SK-N-SH (cell line): ENCODE results near the gene MTA3. TPM values are rescaled to one million over a fixed set of nuclear protein-coding genes. Genes with fewer than 3 reads are reported as not detected.
A peak's percentile ranks its signal among the peaks of the same experiment; 100 is the strongest.

ENCODE experiments used
- CTCF ChIA-PET: fragments of 300-600, 350-600 bp; formaldehyde crosslinking; extraction: SDS; loops from one replicate; lab custom pipeline; 2021; lab: Yijun Ruan, JAX
- POLR2A ChIA-PET: fragments of 350-600 bp; sonication (Branson Sonifier 250); formaldehyde crosslinking; extraction: SDS; loops from one replicate; lab custom pipeline; 2020; ENCODE audit warnings: antibody characterized with exemption, inconsistent platforms; lab: Yijun Ruan, JAX
- DNase-seq: peaks from one replicate; pipeline ENCODE4 v3.0.0; 2012
- H2AFZ ChIP-seq: fragments of 200-600 bp; sonication (generic); 2 replicates; pipeline ENCODE4 v1.8.1; 2016; ENCODE audit warnings: antibody characterized with exemption, mild to moderate bottlenecking, low read depth
- H3F3A ChIP-seq: fragments of 200-600 bp; sonication (generic); replicated peaks from 2 replicates; pipeline ENCODE3; 2016; ENCODE audit warnings: antibody characterized with exemption, mild to moderate bottlenecking; ENCODE audit not compliant: insufficient read depth
- H3K27ac ChIP-seq, 2 experiments: fragments of 200-500 bp in 1 of 2; fragments of 200-600 bp in 1 of 2; sonication (Bioruptor generic) in 1 of 2; sonication (generic), shearing (Covaris generic) in 1 of 2; 2 replicates each; pipeline versions ENCODE4 v1.5.1 to v1.6.1; 2014 to 2016; ENCODE audit warnings: low read depth in 2 of 2, inconsistent platforms in 1 of 2, low read length in 1 of 2, mild to moderate bottlenecking in 1 of 2, mixed read lengths in 1 of 2
- H3K27me3 ChIP-seq: fragments of 200-600 bp; sonication (generic), shearing (Covaris generic); 2 replicates; pipeline ENCODE4 v1.6.1; 2016; ENCODE audit warnings: mixed run types; ENCODE audit not compliant: insufficient read depth
- H3K36me3 ChIP-seq, 2 experiments: fragments of 200-500 bp in 1 of 2; fragments of 200-600 bp in 1 of 2; sonication (Bioruptor generic) in 1 of 2; sonication (generic) in 1 of 2; replicated peaks in 1 of 2; 2 replicates each; pipeline versions ENCODE3 to v1.5.1; 2014 to 2016; ENCODE audit warnings: low read length in 1 of 2, mild to moderate bottlenecking in 1 of 2; ENCODE audit not compliant: insufficient read depth in 2 of 2, control insufficient read depth in 1 of 2
- H3K4me1 ChIP-seq, 2 experiments: fragments of 200-500 bp in 1 of 2; fragments of 200-600 bp in 1 of 2; sonication (Bioruptor generic) in 1 of 2; sonication (generic), shearing (Covaris generic) in 1 of 2; 2 replicates each; pipeline versions ENCODE4 v1.5.1 to v1.6.1; 2014 to 2016; ENCODE audit warnings: low read depth in 1 of 2, low read length in 1 of 2, mixed run types in 1 of 2; ENCODE audit not compliant: insufficient read depth in 2 of 2, control insufficient read depth in 1 of 2
- H3K4me2 ChIP-seq: fragments of 200-600 bp; sonication (generic), shearing (Covaris generic); 2 replicates; pipeline ENCODE4 v1.6.1; 2017; ENCODE audit warnings: mixed run types
- H3K4me3 ChIP-seq, 2 experiments: fragments of 200-500 bp in 1 of 2; fragments of 200-600 bp in 1 of 2; sonication (Bioruptor generic) in 1 of 2; sonication (generic), shearing (Covaris generic) in 1 of 2; 2 replicates each; pipeline versions ENCODE4 v1.5.1 to v1.8.1; 2014 to 2016; ENCODE audit warnings: low read depth in 2 of 2, inconsistent platforms in 1 of 2, low read length in 1 of 2, mild to moderate bottlenecking in 1 of 2, mixed read lengths in 1 of 2, moderate library complexity in 1 of 2
- H3K79me2 ChIP-seq: fragments of 200-600 bp; sonication (generic); 2 replicates; pipeline ENCODE4 v1.8.1; 2017; ENCODE audit warnings: mild to moderate bottlenecking; ENCODE audit not compliant: insufficient read depth
- H3K9ac ChIP-seq: fragments of 200-600 bp; sonication (generic); 2 replicates; pipeline ENCODE4 v1.6.1; 2017; ENCODE audit warnings: mixed run types
- H3K9me2 ChIP-seq: fragments of 200-600 bp; sonication (generic); 2 replicates; pipeline ENCODE4 v1.6.1; 2017; ENCODE audit warnings: mixed run types
- H3K9me3 ChIP-seq: fragments of 200-600 bp; sonication (generic); 2 replicates; pipeline ENCODE4 v1.6.1; 2017; ENCODE audit warnings: mixed run types, mild to moderate bottlenecking, moderate library complexity
- H4K20me1 ChIP-seq: fragments of 200-600 bp; sonication (generic); 2 replicates; pipeline ENCODE4 v1.6.1; 2017; ENCODE audit warnings: mild to moderate bottlenecking, mixed run types; ENCODE audit not compliant: insufficient read depth
- ELF1 ChIP-seq: IDR thresholded peaks from 2 replicates; pipeline ENCODE4 v1.4.0; 2012
- EP300 ChIP-seq, 2 experiments: IDR thresholded peaks; 2 replicates each; pipeline versions ENCODE4 v1.4.0 to v1.6.1; 2012; ENCODE audit warnings: borderline replicate concordance in 1 of 2, low read depth in 1 of 2, low read length in 1 of 2
- FOSL2 ChIP-seq: IDR thresholded peaks from 2 replicates; pipeline ENCODE4 v1.4.0; 2012; ENCODE audit warnings: low read depth, mild to moderate bottlenecking, moderate library complexity, borderline replicate concordance
- FOXJ3 ChIP-seq: sonication (generic); formaldehyde crosslinking; IDR thresholded peaks from 2 replicates; pipeline ENCODE4 v1.5.1; 2020; ENCODE audit warnings: mild to moderate bottlenecking, missing genetic modification reagents
- FOXM1 ChIP-seq: IDR thresholded peaks from 2 replicates; pipeline ENCODE4 v1.4.0; 2012; ENCODE audit warnings: low read depth, mild to moderate bottlenecking
- GABPA ChIP-seq: IDR thresholded peaks from 2 replicates; pipeline ENCODE4 v1.4.0; 2012; ENCODE audit warnings: low read depth, mild to moderate bottlenecking
- GATA2 ChIP-seq: sonication (generic); formaldehyde crosslinking; IDR thresholded peaks from 2 replicates; pipeline ENCODE4 v1.5.0; 2020; ENCODE audit warnings: mild to moderate bottlenecking, missing genetic modification reagents
- MAX ChIP-seq: IDR thresholded peaks from 2 replicates; pipeline ENCODE4 v1.4.0; 2012; ENCODE audit warnings: low read depth
- NFIC ChIP-seq: IDR thresholded peaks from 2 replicates; pipeline ENCODE4 v1.4.0; 2012; ENCODE audit warnings: borderline replicate concordance
- RAD21 ChIP-seq: IDR thresholded peaks from 2 replicates; pipeline ENCODE4 v1.6.1; 2012; ENCODE audit warnings: mild to moderate bottlenecking, low read length
- RFX5 ChIP-seq: IDR thresholded peaks from 2 replicates; pipeline ENCODE4 v1.6.1; 2012; ENCODE audit warnings: mild to moderate bottlenecking, improper control_type of control experiment, low read length
- SMC3 ChIP-seq: IDR thresholded peaks from 2 replicates; pipeline ENCODE4 v1.6.1; 2012; ENCODE audit warnings: low read depth, low read length, improper control_type of control experiment
- TAF1 ChIP-seq: IDR thresholded peaks from 2 replicates; pipeline ENCODE4 v1.6.1; 2012; ENCODE audit warnings: low read depth, mild to moderate bottlenecking, low read length, moderate library complexity, borderline replicate concordance
- TEAD4 ChIP-seq: IDR thresholded peaks from 2 replicates; pipeline ENCODE4 v1.4.0; 2012; ENCODE audit warnings: mild to moderate bottlenecking, borderline replicate concordance; ENCODE audit not compliant: insufficient read depth
- USF2 ChIP-seq: fragments of 150-350 bp; IDR thresholded peaks from 2 replicates; pipeline ENCODE4 v1.6.1; 2017; ENCODE audit warnings: antibody characterized with exemption, low read length, low read depth, borderline replicate concordance
- WGBS: methylation state at CpG from one replicate; pipeline ENCODE4 v1.1.6; 2017; ENCODE audit warnings: low lambda C conversion rate; 5-methylcytosine and 5-hydroxymethylcytosine counted together
- polyA plus RNA-seq, 3 experiments: library from polyadenylated mRNA; depleted of rRNA; stranded (reverse); fragments of >200 nt; gene quantifications; 2 replicates each; pipeline ENCODE4 v1.2.3, GENCODE V29; 2012
- TF ChIP-seq, protein P1 (sequence below): IDR thresholded peaks from 2 replicates; pipeline ENCODE4 v1.4.0; 2012; ENCODE audit warnings: low read depth, borderline replicate concordance
- TF ChIP-seq, protein P2 (sequence below): IDR thresholded peaks from 2 replicates; pipeline ENCODE4 v1.6.1; 2012; ENCODE audit warnings: mild to moderate bottlenecking, low read depth, low read length, moderate library complexity

Gene MTA3
- polyA plus RNA-seq, 1 of the 3 experiments (the other 2 are of a cell fraction): 30.8 TPM

DNA sequence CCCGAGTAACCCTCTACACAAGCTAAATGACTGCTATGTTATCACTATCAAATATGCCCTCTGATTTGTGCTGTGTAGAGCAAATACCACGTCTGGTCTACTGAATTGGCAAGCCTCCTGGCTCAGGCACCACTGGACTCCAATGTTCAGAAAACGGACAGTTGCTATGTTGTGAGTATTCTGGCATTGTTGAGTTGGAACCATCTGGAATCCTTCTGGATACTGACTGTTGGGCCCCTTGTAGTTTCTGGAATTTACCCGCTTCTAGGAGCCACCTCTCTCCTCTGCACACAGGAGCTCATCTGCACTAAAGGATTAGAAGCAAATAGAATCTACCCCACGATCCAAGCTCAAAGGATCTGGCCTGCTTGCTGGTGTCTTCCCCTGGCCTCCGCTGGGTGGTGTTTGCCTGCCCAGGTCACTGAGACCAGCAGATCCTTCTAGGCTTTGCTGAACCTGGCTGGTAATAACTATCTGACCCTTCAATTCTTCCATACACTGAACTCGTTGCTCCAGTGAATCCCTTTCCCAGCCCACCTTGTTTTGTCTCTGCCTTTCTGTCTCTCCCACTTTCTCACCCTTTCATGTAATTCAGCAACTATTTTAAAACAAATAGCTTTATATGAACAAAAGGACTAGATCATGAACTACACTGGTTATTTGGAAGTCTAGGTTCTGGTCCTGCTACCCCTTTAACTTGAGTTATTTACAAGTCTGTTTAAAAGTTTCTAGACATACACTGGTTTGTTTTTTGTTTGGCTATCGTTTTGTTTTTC, 226.0 kb downstream of the MTA3 start:
- POLR2A ChIA-PET: no interaction called here
- CTCF ChIA-PET: interaction anchor here (0.7 to 2.2 kb wide), 5 partner anchors 11 to 131 kb away, joined by 3 to 8 read pairs (median 3); no protein-coding TSS in a partner anchor
- Histone ChIP-seq H3K9me2 (no peaks in the 10 kb centered on the region), H3K4me2 (no peak overlapping the region), H3K79me2 (no peaks in the 10 kb centered on the region), H3K27me3 (no peaks in the 10 kb centered on the region), H2AFZ (no peak overlapping the region), H3K9ac (no peak overlapping the region), H3K27ac (no peak overlapping the region)
- WGBS: 69% methylated on average over 8 of the region's 8 CpGs
- peak; percentile 32 for DNase-seq
- TF ChIP-seq FOXJ3 (CRISPR knock-in tag) (no peak), USF2 (no peak), GATA2 (CRISPR knock-in tag) (no peak), TAF1 (no peak), FOXM1 (no peak), GABPA (no peak), TEAD4 (no peak), RFX5 (no peak), MAX (no peak), EP300 (IDR thresholded peaks at IDR 0.05; ENCODE audit: borderline replicate concordance in 1 of 2, low read depth in 1 of 2, low read length in 1 of 2) (no peak), SMC3 (no peak), ELF1 (no peak), FOSL2 (no peak), NFIC (no peak), RAD21 (no peak)
- TF ChIP-seq, protein P1, sequence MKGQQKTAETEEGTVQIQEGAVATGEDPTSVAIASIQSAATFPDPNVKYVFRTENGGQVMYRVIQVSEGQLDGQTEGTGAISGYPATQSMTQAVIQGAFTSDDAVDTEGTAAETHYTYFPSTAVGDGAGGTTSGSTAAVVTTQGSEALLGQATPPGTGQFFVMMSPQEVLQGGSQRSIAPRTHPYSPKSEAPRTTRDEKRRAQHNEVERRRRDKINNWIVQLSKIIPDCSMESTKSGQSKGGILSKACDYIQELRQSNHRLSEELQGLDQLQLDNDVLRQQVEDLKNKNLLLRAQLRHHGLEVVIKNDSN: no peak
- TF ChIP-seq, protein P2, sequence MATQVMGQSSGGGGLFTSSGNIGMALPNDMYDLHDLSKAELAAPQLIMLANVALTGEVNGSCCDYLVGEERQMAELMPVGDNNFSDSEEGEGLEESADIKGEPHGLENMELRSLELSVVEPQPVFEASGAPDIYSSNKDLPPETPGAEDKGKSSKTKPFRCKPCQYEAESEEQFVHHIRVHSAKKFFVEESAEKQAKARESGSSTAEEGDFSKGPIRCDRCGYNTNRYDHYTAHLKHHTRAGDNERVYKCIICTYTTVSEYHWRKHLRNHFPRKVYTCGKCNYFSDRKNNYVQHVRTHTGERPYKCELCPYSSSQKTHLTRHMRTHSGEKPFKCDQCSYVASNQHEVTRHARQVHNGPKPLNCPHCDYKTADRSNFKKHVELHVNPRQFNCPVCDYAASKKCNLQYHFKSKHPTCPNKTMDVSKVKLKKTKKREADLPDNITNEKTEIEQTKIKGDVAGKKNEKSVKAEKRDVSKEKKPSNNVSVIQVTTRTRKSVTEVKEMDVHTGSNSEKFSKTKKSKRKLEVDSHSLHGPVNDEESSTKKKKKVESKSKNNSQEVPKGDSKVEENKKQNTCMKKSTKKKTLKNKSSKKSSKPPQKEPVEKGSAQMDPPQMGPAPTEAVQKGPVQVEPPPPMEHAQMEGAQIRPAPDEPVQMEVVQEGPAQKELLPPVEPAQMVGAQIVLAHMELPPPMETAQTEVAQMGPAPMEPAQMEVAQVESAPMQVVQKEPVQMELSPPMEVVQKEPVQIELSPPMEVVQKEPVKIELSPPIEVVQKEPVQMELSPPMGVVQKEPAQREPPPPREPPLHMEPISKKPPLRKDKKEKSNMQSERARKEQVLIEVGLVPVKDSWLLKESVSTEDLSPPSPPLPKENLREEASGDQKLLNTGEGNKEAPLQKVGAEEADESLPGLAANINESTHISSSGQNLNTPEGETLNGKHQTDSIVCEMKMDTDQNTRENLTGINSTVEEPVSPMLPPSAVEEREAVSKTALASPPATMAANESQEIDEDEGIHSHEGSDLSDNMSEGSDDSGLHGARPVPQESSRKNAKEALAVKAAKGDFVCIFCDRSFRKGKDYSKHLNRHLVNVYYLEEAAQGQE: no peak
- TF ChIP-seq, all 33 proteins: peak for 0
- Histone ChIP-seq H3K4me1 (no peaks in the 10 kb centered on the region; a peak in 1 of 4 replicates), H4K20me1 (no peaks in the 10 kb centered on the region), H3K9me3 (no peaks in the 10 kb centered on the region), H3K36me3 (no peaks in the 10 kb centered on the region), H3F3A (no peaks in the 10 kb centered on the region), H3K4me3 (no peak overlapping the region)
